NB4 (cell line): ENCODE results near the gene EPHA6.

Experiments
- CTCF ChIP-seq: IDR thresholded peaks from one replicate; pipeline ENCODE4 v1.5.1; 2012; ENCODE audit warnings: low read depth, low read length
- POLR2A ChIP-seq: IDR thresholded peaks from 2 replicates; pipeline ENCODE4 v1.6.1; 2011; ENCODE audit warnings: mild to moderate bottlenecking; ENCODE audit not compliant: insufficient read length; ENCODE audit errors: extremely low read depth

GRCh38 chr3:96996009-96996408 lies 181.6 kb downstream of the EPHA6 start:
- TF ChIP-seq POLR2A (no peak), CTCF (no peak)
